ENCODE measurements around the gene C5orf34.
"Not testable (repeated sequence)": the region's sequence is repeated elsewhere in the genome, so short reads cannot be mapped to it uniquely, and the experiment has no call there.

C5orf34 gene

GRCh38 chr5:43514471-43514815 is 505 bp downstream of the C5orf34 start:
- H3K36me3 ChIP-seq (ENCODE audit: control insufficient read depth, insufficient read depth, low read length) = peaks cover 7% of the 10 kb centered on the region
- peaks cover 3% of the 10 kb centered on the region for H3K4me1 ChIP-seq (ENCODE audit: control insufficient read depth, insufficient read depth, low read length, poor library complexity, severe bottlenecking)
- peak overlapping the region; percentile 67 for H3K4me3 ChIP-seq (ENCODE audit: extremely low read depth, insufficient read depth, low read length, poor library complexity, severe bottlenecking)
- 0% methylated on average over 4 to 5 of the region's 6 CpGs for WGBS, 2 experiments (ENCODE audit: insufficient coverage in 2 of 2)
- peak overlapping the region; percentile 99 for H3K27ac ChIP-seq (ENCODE audit: low read depth, low read length, severe bottlenecking)
- H3K9me3 ChIP-seq (ENCODE audit: control insufficient read depth, low read length) = no peaks in the 10 kb centered on the region

DNA sequence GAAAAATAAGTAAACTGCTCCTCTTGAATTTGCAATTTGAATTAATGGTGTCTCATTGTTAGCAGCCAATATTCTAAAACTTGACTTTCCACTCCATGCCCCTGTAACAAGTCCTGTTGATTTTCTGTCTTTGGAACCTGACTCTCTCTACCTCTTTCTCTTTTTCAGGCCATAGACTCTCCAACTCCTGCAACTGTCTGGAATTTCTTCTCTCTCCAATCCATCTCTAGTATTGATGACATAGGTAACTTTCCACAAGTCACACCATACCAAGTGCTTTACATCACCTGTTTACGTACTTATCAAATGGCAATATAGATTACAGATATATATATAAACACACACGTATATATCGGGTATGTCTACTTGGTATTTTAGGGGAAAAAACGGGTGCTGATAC is 923 bp downstream of the C5orf34 start:
- peak overlapping the region; percentile 99 for H3K27ac ChIP-seq (ENCODE audit: low read depth, low read length, severe bottlenecking)
- H3K4me3 ChIP-seq (ENCODE audit: extremely low read depth, insufficient read depth, low read length, poor library complexity, severe bottlenecking) = peak overlapping the region; percentile 67
- 28% methylated on average over 2 of the region's 4 CpGs; no CpG with 5 or more reads in 1 of the 2 experiments for WGBS, 2 experiments (ENCODE audit: insufficient coverage in 2 of 2)
- H3K4me1 ChIP-seq (ENCODE audit: control insufficient read depth, insufficient read depth, low read length, poor library complexity, severe bottlenecking) = peaks cover 3% of the 10 kb centered on the region
- H3K36me3 ChIP-seq (ENCODE audit: control insufficient read depth, insufficient read depth, low read length) = peaks cover 7% of the 10 kb centered on the region
- no peaks in the 10 kb centered on the region for H3K9me3 ChIP-seq (ENCODE audit: control insufficient read depth, low read length)

- not testable (repeated sequence) for H3K4me3 ChIP-seq (ENCODE audit: extremely low read depth, insufficient read depth, low read length, poor library complexity, severe bottlenecking)
Observed at GRCh38 chr5:43511062-43511461, 3.9 kb downstream of the C5orf34 start.

GRCh38 chr5:43498581-43498980 is 16.4 kb downstream of the C5orf34 start:
- Histone ChIP-seq H3K4me1 (ENCODE audit: control insufficient read depth, insufficient read depth, low read length, poor library complexity, severe bottlenecking) (no peaks in the 10 kb centered on the region), H3K9me3 (ENCODE audit: control insufficient read depth, low read length) (no peaks in the 10 kb centered on the region), H3K27ac (ENCODE audit: low read depth, low read length, severe bottlenecking) (no peak overlapping the region), H3K4me3 (ENCODE audit: extremely low read depth, insufficient read depth, low read length, poor library complexity, severe bottlenecking) (no peak overlapping the region), H3K36me3 (ENCODE audit: control insufficient read depth, insufficient read depth, low read length) (peaks cover 9% of the 10 kb centered on the region)
- WGBS, 2 experiments (ENCODE audit: insufficient coverage in 2 of 2) = 88 to 93% methylated on average over 1 of the region's 2 CpGs

More at GRCh38 chr5:43511062-43511461, 3.9 kb downstream of the C5orf34 start:
- not testable (repeated sequence) for H3K9me3 ChIP-seq (ENCODE audit: control insufficient read depth, low read length); H3K27ac ChIP-seq (ENCODE audit: low read depth, low read length, severe bottlenecking); H3K4me1 ChIP-seq (ENCODE audit: control insufficient read depth, insufficient read depth, low read length, poor library complexity, severe bottlenecking)
- 96 to 98% methylated on average over 10 to 16 of the region's 36 CpGs for WGBS, 2 experiments (ENCODE audit: insufficient coverage in 2 of 2)
- peaks cover 25% of the 10 kb centered on the region for H3K36me3 ChIP-seq (ENCODE audit: control insufficient read depth, insufficient read depth, low read length)

DNA sequence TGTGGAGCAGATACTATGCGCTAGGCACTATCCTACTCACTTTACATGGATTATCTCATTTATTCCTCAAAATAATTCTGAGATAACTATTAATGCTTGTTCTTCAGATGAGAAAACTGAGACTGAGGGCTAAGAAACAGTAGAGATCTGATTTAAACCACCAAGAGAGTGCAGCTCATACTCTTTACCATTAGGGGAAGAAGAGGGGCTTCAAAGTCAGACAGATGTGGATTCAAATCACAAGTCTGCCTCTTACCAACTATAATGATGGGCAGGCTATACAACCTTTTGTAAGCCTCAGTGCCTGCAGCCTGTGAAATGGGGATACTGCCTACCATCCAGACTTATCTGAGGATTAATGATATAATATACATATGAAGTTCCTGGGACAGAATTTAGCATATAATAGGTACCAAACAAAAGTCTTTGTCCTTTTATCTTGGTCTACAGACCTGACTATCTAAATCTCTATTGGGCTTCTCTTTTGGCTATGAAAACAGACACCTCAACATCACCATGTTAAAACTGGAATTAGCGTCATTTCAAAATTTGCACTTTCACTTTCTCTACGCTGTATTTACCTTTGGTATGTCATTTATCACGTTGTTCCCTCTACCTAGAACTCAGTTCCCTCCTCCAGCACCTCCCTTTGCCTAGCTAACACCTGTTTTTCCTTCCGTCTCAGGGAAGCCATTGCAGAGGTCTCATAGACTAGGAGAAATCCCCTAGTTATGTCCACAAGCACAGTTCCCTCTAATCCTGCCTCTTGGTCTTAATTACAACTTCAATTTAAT is 17.4 kb downstream of the C5orf34 start:
- H3K36me3 ChIP-seq (ENCODE audit: control insufficient read depth, insufficient read depth, low read length) = no peaks in the 10 kb centered on the region
- H3K4me3 ChIP-seq (ENCODE audit: extremely low read depth, insufficient read depth, low read length, poor library complexity, severe bottlenecking) = no peak overlapping the region
- no peak overlapping the region for H3K27ac ChIP-seq (ENCODE audit: low read depth, low read length, severe bottlenecking)
- WGBS, 2 experiments (ENCODE audit: insufficient coverage in 2 of 2) = 92 to 96% methylated on average over 4 of the region's 5 CpGs
- no peaks in the 10 kb centered on the region for H3K9me3 ChIP-seq (ENCODE audit: control insufficient read depth, low read length)
- H3K4me1 ChIP-seq (ENCODE audit: control insufficient read depth, insufficient read depth, low read length, poor library complexity, severe bottlenecking) = no peaks in the 10 kb centered on the region

DNA sequence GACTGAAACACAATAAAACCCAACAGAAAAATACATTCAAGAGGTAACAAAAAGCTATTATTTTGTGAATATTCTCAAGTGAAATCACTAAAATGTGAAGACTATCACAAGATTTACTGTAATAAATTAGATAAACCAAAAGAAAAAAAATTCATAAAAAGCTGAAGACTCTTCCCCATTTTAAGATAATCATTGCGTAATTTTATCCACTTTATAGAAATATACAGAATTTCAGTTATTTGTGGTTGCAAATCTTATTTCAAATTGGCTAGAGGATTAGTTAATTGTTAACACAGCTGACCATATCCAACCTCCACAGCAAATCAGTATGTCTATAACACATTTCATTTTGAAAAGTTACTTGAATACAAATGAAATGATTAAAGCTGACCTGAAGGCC is 23.6 kb downstream of the C5orf34 start:
- H3K4me1 ChIP-seq (ENCODE audit: control insufficient read depth, insufficient read depth, low read length, poor library complexity, severe bottlenecking) = no peaks in the 10 kb centered on the region
- no CpG with 5 or more reads among the region's 1 CpG for WGBS, 2 experiments (ENCODE audit: insufficient coverage in 2 of 2)
- H3K27ac ChIP-seq (ENCODE audit: low read depth, low read length, severe bottlenecking) = no peak overlapping the region
- no peaks in the 10 kb centered on the region for H3K9me3 ChIP-seq (ENCODE audit: control insufficient read depth, low read length)
- peaks cover 7% of the 10 kb centered on the region for H3K36me3 ChIP-seq (ENCODE audit: control insufficient read depth, insufficient read depth, low read length)
- no peak overlapping the region for H3K4me3 ChIP-seq (ENCODE audit: extremely low read depth, insufficient read depth, low read length, poor library complexity, severe bottlenecking)

- H3K27ac ChIP-seq (ENCODE audit: low read depth, low read length, severe bottlenecking) = no peak overlapping the region
- H3K4me3 ChIP-seq (ENCODE audit: extremely low read depth, insufficient read depth, low read length, poor library complexity, severe bottlenecking) = no peak overlapping the region
- no CpG with 5 or more reads among the region's 3 CpGs for WGBS, 2 experiments (ENCODE audit: insufficient coverage in 2 of 2)
- peaks cover 7% of the 10 kb centered on the region for H3K36me3 ChIP-seq (ENCODE audit: control insufficient read depth, insufficient read depth, low read length)
- peaks cover 6% of the 10 kb centered on the region for H3K4me1 ChIP-seq (ENCODE audit: control insufficient read depth, insufficient read depth, low read length, poor library complexity, severe bottlenecking)
- no peaks in the 10 kb centered on the region for H3K9me3 ChIP-seq (ENCODE audit: control insufficient read depth, low read length)
Observed at GRCh38 chr5:43486353-43486752, 28.6 kb downstream of the C5orf34 start.

DNA sequence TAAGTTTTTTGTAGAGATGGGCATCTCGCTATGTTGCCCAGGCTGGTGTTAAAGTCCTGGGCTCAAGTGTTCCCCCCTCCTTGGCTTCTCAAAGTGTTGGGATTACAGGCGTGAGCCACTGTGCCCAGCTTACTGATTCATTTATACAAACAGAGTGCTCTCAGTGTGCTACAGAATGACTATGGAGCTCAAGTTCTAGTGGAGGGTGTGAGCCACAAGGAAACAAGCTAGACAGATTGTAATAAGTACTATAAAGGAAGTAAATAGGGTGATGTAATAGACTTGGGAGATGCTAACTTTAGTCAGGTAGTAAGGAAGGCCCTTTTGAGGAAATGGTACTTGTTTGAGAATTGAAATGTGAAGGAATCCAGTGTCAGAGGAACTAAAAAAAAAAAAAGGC is 29.5 kb downstream of the C5orf34 start:
- 100% methylated on average over 1 of the region's 2 CpGs for WGBS, 2 experiments (ENCODE audit: insufficient coverage in 2 of 2)
- no peaks in the 10 kb centered on the region for H3K9me3 ChIP-seq (ENCODE audit: control insufficient read depth, low read length)
- H3K27ac ChIP-seq (ENCODE audit: low read depth, low read length, severe bottlenecking) = no peak overlapping the region
- peaks cover 6% of the 10 kb centered on the region for H3K4me1 ChIP-seq (ENCODE audit: control insufficient read depth, insufficient read depth, low read length, poor library complexity, severe bottlenecking)
- H3K4me3 ChIP-seq (ENCODE audit: extremely low read depth, insufficient read depth, low read length, poor library complexity, severe bottlenecking) = no peak overlapping the region
- H3K36me3 ChIP-seq (ENCODE audit: control insufficient read depth, insufficient read depth, low read length) = peaks cover 7% of the 10 kb centered on the region

DNA sequence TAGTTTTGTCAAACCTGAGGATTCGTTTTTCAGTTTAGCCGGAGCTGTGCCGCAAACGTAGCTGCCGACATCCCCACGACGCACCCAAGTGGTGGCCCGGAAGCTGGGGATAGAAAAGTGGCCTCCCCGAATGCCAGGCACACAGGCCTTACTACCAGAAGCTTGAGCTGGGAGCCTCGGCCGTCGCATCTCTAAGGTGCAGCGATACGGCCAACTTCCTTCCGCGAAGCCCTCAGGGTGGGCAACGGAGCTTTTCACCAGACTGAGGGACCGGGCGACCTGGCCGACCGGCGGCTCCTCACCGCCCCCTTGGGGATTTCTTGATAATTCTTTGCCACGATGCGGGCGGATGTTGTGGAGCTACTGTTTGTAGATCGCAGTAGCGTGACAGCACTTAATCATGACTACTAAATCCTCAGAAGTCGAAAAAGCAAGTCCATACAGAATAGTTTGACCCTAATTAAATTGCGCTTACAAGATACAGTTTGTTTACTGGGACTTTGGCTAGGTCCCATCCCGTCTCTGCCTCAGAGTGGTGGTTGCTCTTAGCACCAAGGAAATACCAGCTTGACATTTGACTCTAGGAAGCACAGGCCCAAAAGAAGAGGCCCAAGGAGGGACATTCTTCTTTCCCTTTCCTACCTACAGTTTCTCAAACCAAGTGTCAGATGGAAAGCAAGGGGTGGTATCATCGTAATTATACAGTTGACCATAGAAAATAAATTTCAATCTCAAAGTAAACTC is 30.7 kb downstream of the C5orf34 start:
- H3K9me3 ChIP-seq (ENCODE audit: control insufficient read depth, low read length) = no peaks in the 10 kb centered on the region
- WGBS, 2 experiments (ENCODE audit: insufficient coverage in 2 of 2) = 1 to 2% methylated on average over 17 to 30 of the region's 32 CpGs
- peaks cover 6% of the 10 kb centered on the region for H3K4me1 ChIP-seq (ENCODE audit: control insufficient read depth, insufficient read depth, low read length, poor library complexity, severe bottlenecking)
- H3K27ac ChIP-seq (ENCODE audit: low read depth, low read length, severe bottlenecking) = peak overlapping the region; percentile 95
- H3K4me3 ChIP-seq (ENCODE audit: extremely low read depth, insufficient read depth, low read length, poor library complexity, severe bottlenecking) = peak overlapping the region; percentile 71
- H3K36me3 ChIP-seq (ENCODE audit: control insufficient read depth, insufficient read depth, low read length) = peaks cover 4% of the 10 kb centered on the region

GRCh38 chr5:43483298-43484105 is 31.4 kb downstream of the C5orf34 start, which contains the start of gene TMEM267:
Gene TMEM267, minus strand, starts transcription at chr5:43483865. Its CDS starts 29,896 bp downstream, at chr5:43453969.
- Histone ChIP-seq H3K9me3 (ENCODE audit: control insufficient read depth, low read length) (no peaks in the 10 kb centered on the region), H3K36me3 (ENCODE audit: control insufficient read depth, insufficient read depth, low read length) (no peaks in the 10 kb centered on the region), H3K4me3 (ENCODE audit: extremely low read depth, insufficient read depth, low read length, poor library complexity, severe bottlenecking) (peak within 1 kb of the TSS; percentile 71), H3K27ac (ENCODE audit: low read depth, low read length, severe bottlenecking) (peak within 1 kb of the TSS; percentile 95), H3K4me1 (ENCODE audit: control insufficient read depth, insufficient read depth, low read length, poor library complexity, severe bottlenecking) (peaks cover 6% of the 10 kb centered on the region)
- 0% methylated on average over 50 to 57 of the region's 62 CpGs for WGBS, 2 experiments (ENCODE audit: insufficient coverage in 2 of 2)
